ENCODE data around the gene ELP4.

Gene ELP4

GRCh38 chr11:31826536-31827438 is 317.2 kb downstream of the ELP4 start:
- DNase-seq = no peak

GRCh38 chr11:31827455-31828206 is 318.1 kb downstream of the ELP4 start:
- DNase-seq = no peak

GRCh38 chr11:31828217-31828616 is 318.6 kb downstream of the ELP4 start:
- no peak for DNase-seq

GRCh38 chr11:31830406-31830805 is 320.8 kb downstream of the ELP4 start:
- no peak for DNase-seq

GRCh38 chr11:31834237-31834636 is 324.7 kb downstream of the ELP4 start:
- DNase-seq = no peak

Data from NCI-H1694 treated with DMSO at 0.1 percent for 48 hours (cell line).